Lower lobe of right lung (tissue), 2 donors: ENCODE measurements around the gene RETSAT. TPM values are rescaled to one million over a fixed set of nuclear protein-coding genes. Genes with fewer than 3 reads are reported as not detected.
A peak's percentile ranks its signal among the peaks of the same experiment; 100 is the strongest.
"Not testable (repeated sequence)": the region's sequence is repeated elsewhere in the genome, so short reads cannot be mapped to it uniquely, and the experiment has no call there.

Experiments
- ATAC-seq, 2 donors: fragments of 200-7000 bp; cut with Tn5 transposase; one replicate each; pipeline ENCODE4 v1.9.1; 2020 to 2022; ENCODE audit warnings: mild to moderate bottlenecking in 2 of 2, moderate library complexity in 2 of 2
- DNase-seq: peaks from one replicate; pipeline ENCODE4 v3.0.0-alpha.2; 2020
- H3K27ac ChIP-seq: fragments of 200-600 bp; one replicate; pipeline ENCODE4 v1.8.0; 2022
- H3K27me3 ChIP-seq: fragments of 200-600 bp; one replicate; pipeline ENCODE4 v1.8.0; 2022; ENCODE audit warnings: low read depth
- H3K36me3 ChIP-seq: fragments of 200-600 bp; one replicate; pipeline ENCODE4 v1.8.0; 2022; ENCODE audit warnings: mild to moderate bottlenecking
- H3K4me1 ChIP-seq: fragments of 200-600 bp; one replicate; pipeline ENCODE4 v1.8.0; 2022
- H3K4me3 ChIP-seq: fragments of 200-600 bp; one replicate; pipeline ENCODE4 v1.8.0; 2022; ENCODE audit warnings: mild to moderate bottlenecking
- H3K9me3 ChIP-seq: fragments of 200-600 bp; one replicate; pipeline ENCODE4 v1.8.0; 2022
- intact Hi-C: fragments of 100-400 bp; cut with DNase I; formaldehyde crosslinking; loops from one replicate; pipeline ENCODE4 v1.11.0; 2022
- total RNA-seq: library from RNA; stranded (reverse); fragmentation: NEBNext Ultra II Directional; extraction: Animal tissue kit (Norgen Biotek cat#: 25700); gene quantifications from one replicate; pipeline ENCODE4 v1.2.1, GENCODE V29; 2021
- TF ChIP-seq, protein P1 (sequence below): fragments of 200-600 bp; IDR thresholded peaks from one replicate; pipeline ENCODE4 v1.8.0; 2022; ENCODE audit warnings: antibody characterized with exemption, mild to moderate bottlenecking
- donor health status: DM: no; HTN: yes; CAD: no; lungs with severe emphysema.

Gene RETSAT
- total RNA-seq, 1 donor from 2014 or later, result 55.5 TPM

DNA sequence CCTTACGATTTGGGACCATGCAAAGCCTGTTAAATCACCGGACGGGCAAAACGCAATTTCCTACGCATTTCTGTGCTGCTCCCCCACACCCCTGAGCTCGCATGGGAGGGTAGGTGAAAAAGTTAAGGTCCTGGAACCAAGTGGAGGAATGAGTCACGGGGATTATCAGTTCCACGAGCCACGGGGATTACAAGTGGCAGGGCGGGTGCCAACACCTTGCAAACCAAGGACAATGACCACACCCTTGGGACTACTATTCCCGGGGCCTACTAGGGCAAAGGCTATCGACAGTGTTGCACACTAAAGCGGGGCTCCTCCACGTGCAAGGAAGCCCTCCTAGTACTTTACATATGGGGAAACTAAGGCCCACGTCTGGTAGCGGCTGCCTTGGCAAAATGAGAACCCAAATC, 447 bp downstream of the RETSAT start:
- ATAC-seq (peak; percentile 60 to 76), DNase-seq (peak; percentile 66)
- H3K27ac ChIP-seq, result peak overlapping the region; percentile 90
- no peaks in the 10 kb centered on the region for H3K9me3 ChIP-seq
- peaks cover 53% of the 10 kb centered on the region for H3K36me3 ChIP-seq
- TF ChIP-seq, protein P1, sequence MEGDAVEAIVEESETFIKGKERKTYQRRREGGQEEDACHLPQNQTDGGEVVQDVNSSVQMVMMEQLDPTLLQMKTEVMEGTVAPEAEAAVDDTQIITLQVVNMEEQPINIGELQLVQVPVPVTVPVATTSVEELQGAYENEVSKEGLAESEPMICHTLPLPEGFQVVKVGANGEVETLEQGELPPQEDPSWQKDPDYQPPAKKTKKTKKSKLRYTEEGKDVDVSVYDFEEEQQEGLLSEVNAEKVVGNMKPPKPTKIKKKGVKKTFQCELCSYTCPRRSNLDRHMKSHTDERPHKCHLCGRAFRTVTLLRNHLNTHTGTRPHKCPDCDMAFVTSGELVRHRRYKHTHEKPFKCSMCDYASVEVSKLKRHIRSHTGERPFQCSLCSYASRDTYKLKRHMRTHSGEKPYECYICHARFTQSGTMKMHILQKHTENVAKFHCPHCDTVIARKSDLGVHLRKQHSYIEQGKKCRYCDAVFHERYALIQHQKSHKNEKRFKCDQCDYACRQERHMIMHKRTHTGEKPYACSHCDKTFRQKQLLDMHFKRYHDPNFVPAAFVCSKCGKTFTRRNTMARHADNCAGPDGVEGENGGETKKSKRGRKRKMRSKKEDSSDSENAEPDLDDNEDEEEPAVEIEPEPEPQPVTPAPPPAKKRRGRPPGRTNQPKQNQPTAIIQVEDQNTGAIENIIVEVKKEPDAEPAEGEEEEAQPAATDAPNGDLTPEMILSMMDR, result no peak
- no peaks in the 10 kb centered on the region for H3K27me3 ChIP-seq
- peak overlapping the region; percentile 88 for H3K4me3 ChIP-seq
- intact Hi-C loops, result no loop called here
- H3K4me1 ChIP-seq, result peaks cover 25% of the 10 kb centered on the region

DNA sequence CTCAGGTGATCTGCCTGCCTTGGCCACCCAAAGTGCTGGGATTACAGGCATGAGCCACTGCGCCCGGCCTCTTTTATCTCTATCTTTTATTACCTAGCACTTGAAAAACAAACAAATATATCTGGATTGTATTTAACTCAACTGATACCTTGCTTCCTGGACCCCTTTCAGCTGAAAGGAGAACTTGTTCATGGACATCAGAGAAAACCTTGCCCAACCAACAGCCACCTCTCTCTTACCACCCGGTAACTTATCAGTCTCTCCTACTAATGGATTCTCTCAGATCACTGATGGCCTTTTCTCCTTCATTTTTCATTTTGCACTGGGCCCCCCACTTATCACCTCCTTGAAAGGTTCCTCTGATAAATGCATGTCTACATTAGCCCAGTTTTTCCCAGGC, 6.7 kb downstream of the RETSAT start:
- Histone ChIP-seq H3K27ac (no peak overlapping the region), H3K4me1 (peaks cover 2% of the 10 kb centered on the region), H3K9me3 (no peaks in the 10 kb centered on the region), H3K4me3 (no peak overlapping the region), H3K27me3 (no peaks in the 10 kb centered on the region), H3K36me3 (peaks cover 84% of the 10 kb centered on the region)
- intact Hi-C loops, result no loop called here
- no peak for DNase-seq
- TF ChIP-seq, protein P1, result no peak
- ATAC-seq, result no peak

DNA sequence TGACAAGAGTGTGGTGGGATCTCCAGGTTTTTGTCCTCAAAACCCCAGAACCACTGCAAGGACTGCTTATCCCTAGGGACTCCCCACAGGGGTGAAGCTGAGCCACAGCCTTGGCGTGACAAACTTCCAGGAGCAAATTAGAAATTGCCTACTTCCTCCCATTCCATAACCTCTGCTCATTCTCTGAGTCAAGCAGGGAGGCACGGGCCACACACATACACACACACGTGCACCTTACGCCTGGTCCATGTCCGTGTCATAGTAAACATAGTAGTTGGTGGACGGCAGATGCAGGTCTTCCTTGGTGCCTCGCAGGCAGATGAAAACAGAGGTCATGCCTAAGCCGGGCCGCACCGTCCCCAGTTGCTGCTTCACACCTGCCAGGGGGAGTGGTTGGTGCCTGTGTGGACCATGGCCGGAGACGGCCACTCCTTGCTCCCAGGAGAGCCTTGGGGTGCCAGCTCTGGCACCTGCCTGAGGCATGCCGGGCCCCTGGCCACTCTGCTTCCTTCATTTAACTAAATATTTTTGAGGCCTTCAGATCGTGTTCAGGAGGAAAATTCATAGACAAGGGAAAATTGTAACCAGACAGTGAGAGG, 9.9 kb downstream of the RETSAT start:
- Histone ChIP-seq H3K4me3 (no peak overlapping the region), H3K36me3 (peaks cover 72% of the 10 kb centered on the region), H3K27me3 (no peaks in the 10 kb centered on the region), H3K9me3 (no peaks in the 10 kb centered on the region), H3K4me1 (no peaks in the 10 kb centered on the region), H3K27ac (no peak overlapping the region)
- TF ChIP-seq, protein P1, result no peak
- ATAC-seq, result peak in 1 of 2 donors; percentile 4
- no peak for DNase-seq
- intact Hi-C loops, result no loop called here

DNA sequence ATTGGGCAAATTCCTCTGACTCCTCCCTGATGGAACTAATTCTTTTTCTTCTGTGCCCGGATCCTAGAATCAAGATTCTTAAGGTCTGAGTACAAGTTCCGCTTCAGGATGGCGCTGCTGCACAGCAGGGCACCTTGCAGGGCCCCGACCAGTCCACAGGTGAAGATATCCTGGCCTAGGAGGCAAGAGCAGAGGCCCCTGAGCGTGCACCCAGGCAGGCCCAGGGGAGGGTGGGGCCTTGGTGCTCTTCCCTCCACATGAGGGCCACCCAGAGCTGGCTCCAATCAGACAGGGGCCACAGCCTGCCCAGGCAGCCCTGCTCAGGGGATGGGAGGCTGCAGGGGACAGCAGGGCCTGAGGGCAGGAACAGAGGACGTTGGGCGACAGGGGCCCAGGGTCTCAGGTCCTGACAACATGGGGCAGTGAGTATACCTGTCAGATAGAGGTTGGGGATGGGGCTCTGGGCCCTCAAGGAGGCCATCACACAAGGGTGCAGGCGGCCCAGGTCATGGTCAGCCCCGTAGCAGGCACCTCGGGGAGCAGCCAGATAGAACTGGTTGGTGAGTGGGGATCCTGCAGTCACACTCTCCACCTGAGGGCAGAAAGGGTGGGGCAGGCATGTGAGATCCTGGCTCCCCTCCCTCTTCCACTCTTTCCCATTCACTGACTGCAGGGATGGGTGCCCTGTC, 11.0 kb downstream of the RETSAT start:
- H3K4me1 ChIP-seq, H3K27ac ChIP-seq, intact Hi-C loops, DNase-seq, H3K4me3 ChIP-seq, H3K9me3 ChIP-seq, H3K27me3 ChIP-seq: not testable (repeated sequence)
- peaks cover 65% of the 10 kb centered on the region for H3K36me3 ChIP-seq
- ATAC-seq, result peak in 1 of 2 donors; percentile 18

DNA sequence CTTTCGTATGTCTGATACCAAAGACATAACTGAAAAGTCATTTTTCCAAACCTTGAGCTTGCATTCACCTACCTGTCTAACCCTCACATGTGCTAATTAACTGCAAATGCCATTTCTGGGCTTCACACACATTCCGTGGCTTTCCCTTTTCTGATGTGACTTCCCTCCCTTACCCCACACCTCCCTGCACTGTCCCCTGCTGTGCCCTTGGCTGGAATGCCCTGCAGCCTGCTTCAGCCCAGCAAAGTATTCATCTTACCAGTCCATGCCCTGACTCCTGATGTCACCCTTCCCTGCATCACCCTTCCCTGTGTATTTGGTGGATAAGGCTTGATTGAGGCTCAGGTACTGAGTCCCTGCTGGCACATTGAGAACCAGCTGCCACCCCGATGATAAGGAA, 12.2 kb downstream of the RETSAT start:
- peaks cover 53% of the 10 kb centered on the region for H3K36me3 ChIP-seq
- H3K9me3 ChIP-seq, result no peaks in the 10 kb centered on the region
- H3K27ac ChIP-seq, result no peak overlapping the region
- TF ChIP-seq, protein P1, result no peak
- H3K27me3 ChIP-seq, result no peaks in the 10 kb centered on the region
- intact Hi-C loops, result no loop called here
- no peak for ATAC-seq
- DNase-seq, result no peak
- no peak overlapping the region for H3K4me3 ChIP-seq
- no peaks in the 10 kb centered on the region for H3K4me1 ChIP-seq
